Measurements from ENCODE around the gene ZC3HAV1.

Gene ZC3HAV1

GRCh38 chr7:139049936-139050335 lies 59.6 kb downstream of the ZC3HAV1 start:
- Histone ChIP-seq H3K27me3 (replicated peaks; ENCODE audit: insufficient read depth, low read length) (no peaks in the 10 kb centered on the region), H3K4me3 (ENCODE audit: low read length) (no peak overlapping the region), H3F3A (ENCODE audit: insufficient read depth, low read length) (0 out of 2 replicates have a peak, but pooled peaks cover 2% of the 10 kb centered on the region), H3K79me2 (ENCODE audit: low read length) (no peaks in the 10 kb centered on the region), H3K4me2 (ENCODE audit: low read depth, low read length) (no peak overlapping the region), H3K27ac (ENCODE audit: low read length) (no peak overlapping the region), H3K36me3 (replicated peaks; ENCODE audit: insufficient read depth, low read length) (no peaks in the 10 kb centered on the region; the same call in none of the 2 replicates), H4K20me1 (ENCODE audit: insufficient read depth, low read length) (no peaks in the 10 kb centered on the region), H2AFZ (ENCODE audit: low read length) (no peak overlapping the region), H3K9me3 (replicated peaks; ENCODE audit: insufficient read depth, low read length) (no peaks in the 10 kb centered on the region), H3K4me1 (ENCODE audit: low read length) (no peaks in the 10 kb centered on the region), H3K9me2 (replicated peaks; ENCODE audit: insufficient read depth, low read length) (no peaks in the 10 kb centered on the region), H3K9ac (ENCODE audit: low read length) (no peak overlapping the region)
- TF ChIP-seq, protein P1, sequence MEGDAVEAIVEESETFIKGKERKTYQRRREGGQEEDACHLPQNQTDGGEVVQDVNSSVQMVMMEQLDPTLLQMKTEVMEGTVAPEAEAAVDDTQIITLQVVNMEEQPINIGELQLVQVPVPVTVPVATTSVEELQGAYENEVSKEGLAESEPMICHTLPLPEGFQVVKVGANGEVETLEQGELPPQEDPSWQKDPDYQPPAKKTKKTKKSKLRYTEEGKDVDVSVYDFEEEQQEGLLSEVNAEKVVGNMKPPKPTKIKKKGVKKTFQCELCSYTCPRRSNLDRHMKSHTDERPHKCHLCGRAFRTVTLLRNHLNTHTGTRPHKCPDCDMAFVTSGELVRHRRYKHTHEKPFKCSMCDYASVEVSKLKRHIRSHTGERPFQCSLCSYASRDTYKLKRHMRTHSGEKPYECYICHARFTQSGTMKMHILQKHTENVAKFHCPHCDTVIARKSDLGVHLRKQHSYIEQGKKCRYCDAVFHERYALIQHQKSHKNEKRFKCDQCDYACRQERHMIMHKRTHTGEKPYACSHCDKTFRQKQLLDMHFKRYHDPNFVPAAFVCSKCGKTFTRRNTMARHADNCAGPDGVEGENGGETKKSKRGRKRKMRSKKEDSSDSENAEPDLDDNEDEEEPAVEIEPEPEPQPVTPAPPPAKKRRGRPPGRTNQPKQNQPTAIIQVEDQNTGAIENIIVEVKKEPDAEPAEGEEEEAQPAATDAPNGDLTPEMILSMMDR (IDR thresholded peaks at IDR 0.05; ENCODE audit: low read length): no peak
- no peak for TF ChIP-seq EZH2 (optimal IDR thresholded peaks at IDR 0.05; ENCODE audit: low read depth, low read length)
- TF ChIP-seq EZH2phosphoT487 (IDR thresholded peaks at IDR 0.05; ENCODE audit: low read length): no peak
- no peak for DNase-seq

GRCh38 chr7:139049111-139049510 lies 60.4 kb downstream of the ZC3HAV1 start:
- H3K79me2 ChIP-seq (ENCODE audit: low read length): no peaks in the 10 kb centered on the region
- no peak overlapping the region for H3K4me3 ChIP-seq (ENCODE audit: low read length)
- no peak overlapping the region for H3K9ac ChIP-seq (ENCODE audit: low read length)
- H3K9me3 ChIP-seq (replicated peaks; ENCODE audit: insufficient read depth, low read length): no peaks in the 10 kb centered on the region
- H3K27ac ChIP-seq (ENCODE audit: low read length): no peak overlapping the region
- TF ChIP-seq, protein P1 (IDR thresholded peaks at IDR 0.05; ENCODE audit: low read length): no peak
- TF ChIP-seq EZH2phosphoT487 (IDR thresholded peaks at IDR 0.05; ENCODE audit: low read length): no peak
- TF ChIP-seq EZH2 (optimal IDR thresholded peaks at IDR 0.05; ENCODE audit: low read depth, low read length): no peak
- H3K4me1 ChIP-seq (ENCODE audit: low read length): 0 out of 2 replicates have a peak, but pooled peaks cover 3% of the 10 kb centered on the region
- no peaks in the 10 kb centered on the region for H3K9me2 ChIP-seq (replicated peaks; ENCODE audit: insufficient read depth, low read length)
- no peaks in the 10 kb centered on the region for H3K27me3 ChIP-seq (replicated peaks; ENCODE audit: insufficient read depth, low read length)
- H3K36me3 ChIP-seq (replicated peaks; ENCODE audit: insufficient read depth, low read length): no peaks in the 10 kb centered on the region; the same call in none of the 2 replicates
- H2AFZ ChIP-seq (ENCODE audit: low read length): no peak overlapping the region
- H3F3A ChIP-seq (ENCODE audit: insufficient read depth, low read length): 0 out of 2 replicates have a peak, but pooled peaks cover 4% of the 10 kb centered on the region
- H4K20me1 ChIP-seq (ENCODE audit: insufficient read depth, low read length): no peaks in the 10 kb centered on the region
- DNase-seq: no peak
- H3K4me2 ChIP-seq (ENCODE audit: low read depth, low read length): no peak overlapping the region

- TF ChIP-seq EZH2 (optimal IDR thresholded peaks at IDR 0.05; ENCODE audit: low read depth, low read length) (no peak), EZH2phosphoT487 (IDR thresholded peaks at IDR 0.05; ENCODE audit: low read length) (no peak)
- TF ChIP-seq, protein P1 (IDR thresholded peaks at IDR 0.05; ENCODE audit: low read length): no peak
- H4K20me1 ChIP-seq (ENCODE audit: insufficient read depth, low read length): no peaks in the 10 kb centered on the region
- H3K9ac ChIP-seq (ENCODE audit: low read length): no peak overlapping the region
- 0 out of 2 replicates have a peak, but pooled peaks cover 7% of the 10 kb centered on the region for H3K4me1 ChIP-seq (ENCODE audit: low read length)
- no peak overlapping the region for H3K4me3 ChIP-seq (ENCODE audit: low read length)
- no peaks in the 10 kb centered on the region for H3K9me3 ChIP-seq (replicated peaks; ENCODE audit: insufficient read depth, low read length)
- DNase-seq: no peak
- no peak overlapping the region for H3K4me2 ChIP-seq (ENCODE audit: low read depth, low read length)
- H3K9me2 ChIP-seq (replicated peaks; ENCODE audit: insufficient read depth, low read length): no peaks in the 10 kb centered on the region
- no peak overlapping the region for H3K27ac ChIP-seq (ENCODE audit: low read length)
- no peak overlapping the region for H2AFZ ChIP-seq (ENCODE audit: low read length)
- H3K79me2 ChIP-seq (ENCODE audit: low read length): no peaks in the 10 kb centered on the region
- 0 out of 2 replicates have a peak, but pooled peaks cover 4% of the 10 kb centered on the region for H3F3A ChIP-seq (ENCODE audit: insufficient read depth, low read length)
- no peaks in the 10 kb centered on the region; the same call in none of the 2 replicates for H3K36me3 ChIP-seq (replicated peaks; ENCODE audit: insufficient read depth, low read length)
- no peaks in the 10 kb centered on the region for H3K27me3 ChIP-seq (replicated peaks; ENCODE audit: insufficient read depth, low read length)
Measured at GRCh38 chr7:139047970-139048369, 61.5 kb downstream of the ZC3HAV1 start.

All from MM.1S (cell line).